Activated CD8-positive, alpha-beta memory T cell treated with anti-CD3 and anti-CD28 coated beads, Interleukin-2, amount 10 ng/mL, durations not matched to agents 7 days and 5 days (primary cell): ENCODE results near the gene LMNA. TPM values are rescaled to one million over a fixed set of nuclear protein-coding genes. Genes with fewer than 3 reads are reported as not detected.
"Not testable (repeated sequence)": the region's sequence is repeated elsewhere in the genome, so short reads cannot be mapped to it uniquely, and the experiment has no call there.

Experiments used
- ATAC-seq: fragments of 150-1000 bp; cut with Tn5 transposase; one replicate; pipeline ENCODE4 v1.10.0; 2021; ENCODE audit warnings: moderate library complexity
- CTCF ChIA-PET: fragments of 350-600 bp; sonication (Branson Sonifier 250); formaldehyde crosslinking; loops from one replicate; lab custom pipeline; 2021; ENCODE audit warnings: antibody characterized with exemption; lab: Charles Lee
- DNase-seq: peaks from one replicate; pipeline ENCODE4 v3.0.0-alpha.2; 2020
- H3K27ac Mint-ChIP-seq: one replicate; pipeline ENCODE4 v1.8.0; 2021; ENCODE audit warnings: mild to moderate bottlenecking, mixed read lengths
- H3K27me3 Mint-ChIP-seq: one replicate; pipeline ENCODE4 v1.8.0; 2021; ENCODE audit warnings: mixed read lengths
- H3K36me3 Mint-ChIP-seq: one replicate; pipeline ENCODE4 v1.8.0; 2021; ENCODE audit warnings: mild to moderate bottlenecking, mixed read lengths
- H3K4me1 Mint-ChIP-seq: one replicate; pipeline ENCODE4 v1.8.0; 2021; ENCODE audit warnings: mixed read lengths
- H3K4me3 Mint-ChIP-seq: one replicate; pipeline ENCODE4 v1.8.0; 2021; ENCODE audit warnings: mild to moderate bottlenecking, moderate library complexity, mixed read lengths
- H3K9me3 Mint-ChIP-seq: one replicate; pipeline ENCODE4 v1.8.0; 2022; ENCODE audit warnings: low read depth, mixed read lengths
- total RNA-seq, 2 experiments: library from RNA; stranded (reverse); gene quantifications; one replicate each; pipeline ENCODE4 v1.2.3, GENCODE V29; 2021

The LMNA gene
- total RNA-seq, 2 experiments from 2014 or later = 37.3 to 41.9 TPM

DNA sequence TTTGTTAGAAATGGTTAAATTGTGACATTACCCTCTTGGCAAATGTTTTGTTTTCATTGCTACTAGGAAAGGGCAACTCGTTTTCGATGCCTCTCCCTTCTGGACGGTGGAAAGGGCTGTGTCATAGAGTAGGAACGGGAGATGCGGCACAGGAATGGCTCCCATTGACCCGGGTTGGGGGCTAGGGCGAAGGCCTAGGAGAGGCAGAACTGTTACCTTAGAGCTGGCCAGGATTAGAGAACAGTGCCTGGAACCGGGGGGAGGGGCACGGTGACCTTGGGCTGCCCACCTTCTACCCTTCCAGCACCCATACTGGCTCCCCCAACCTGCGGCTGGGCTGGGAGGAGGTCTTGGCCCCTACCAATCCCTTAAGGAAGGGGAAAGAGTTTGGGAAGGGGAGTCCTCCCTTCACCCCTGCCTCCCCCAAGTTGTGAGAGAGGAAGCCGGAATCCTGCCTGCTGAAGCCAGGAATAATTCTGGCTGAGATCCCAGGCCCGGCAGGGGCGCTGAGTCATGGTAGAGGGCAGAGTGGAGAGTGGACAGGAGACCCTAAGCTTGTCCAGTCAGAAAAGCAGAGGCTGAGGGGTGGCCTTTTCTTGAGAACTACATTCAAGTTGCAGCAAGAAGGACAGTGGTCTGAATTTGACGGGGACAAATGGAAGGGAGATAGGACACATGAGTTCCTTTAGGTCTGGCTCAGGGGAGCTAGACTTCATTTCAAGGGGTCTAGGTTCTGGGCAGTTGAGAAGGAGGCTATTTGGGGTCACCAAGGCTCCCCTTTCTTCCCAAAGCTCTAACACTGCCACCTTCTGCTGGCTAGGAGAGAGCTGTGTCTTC lies 8.2 kb downstream of the LMNA start:
- CTCF ChIA-PET = interaction anchor here (0.9 to 25.5 kb wide), 4 partner anchors 8 to 122 kb away, joined by 3 to 979 read pairs (median 65); partner anchors contain the start of genes LMNA and MEX3A
- H3K4me3 Mint-ChIP-seq = no peak overlapping the region
- DNase-seq (no peak), ATAC-seq (no peak)
- H3K27ac Mint-ChIP-seq = peak overlapping the region; percentile 52
- no peaks in the 10 kb centered on the region for H3K9me3 Mint-ChIP-seq
- H3K4me1 Mint-ChIP-seq = peaks cover 60% of the 10 kb centered on the region
- H3K36me3 Mint-ChIP-seq = no peaks in the 10 kb centered on the region
- no peaks in the 10 kb centered on the region for H3K27me3 Mint-ChIP-seq

DNA sequence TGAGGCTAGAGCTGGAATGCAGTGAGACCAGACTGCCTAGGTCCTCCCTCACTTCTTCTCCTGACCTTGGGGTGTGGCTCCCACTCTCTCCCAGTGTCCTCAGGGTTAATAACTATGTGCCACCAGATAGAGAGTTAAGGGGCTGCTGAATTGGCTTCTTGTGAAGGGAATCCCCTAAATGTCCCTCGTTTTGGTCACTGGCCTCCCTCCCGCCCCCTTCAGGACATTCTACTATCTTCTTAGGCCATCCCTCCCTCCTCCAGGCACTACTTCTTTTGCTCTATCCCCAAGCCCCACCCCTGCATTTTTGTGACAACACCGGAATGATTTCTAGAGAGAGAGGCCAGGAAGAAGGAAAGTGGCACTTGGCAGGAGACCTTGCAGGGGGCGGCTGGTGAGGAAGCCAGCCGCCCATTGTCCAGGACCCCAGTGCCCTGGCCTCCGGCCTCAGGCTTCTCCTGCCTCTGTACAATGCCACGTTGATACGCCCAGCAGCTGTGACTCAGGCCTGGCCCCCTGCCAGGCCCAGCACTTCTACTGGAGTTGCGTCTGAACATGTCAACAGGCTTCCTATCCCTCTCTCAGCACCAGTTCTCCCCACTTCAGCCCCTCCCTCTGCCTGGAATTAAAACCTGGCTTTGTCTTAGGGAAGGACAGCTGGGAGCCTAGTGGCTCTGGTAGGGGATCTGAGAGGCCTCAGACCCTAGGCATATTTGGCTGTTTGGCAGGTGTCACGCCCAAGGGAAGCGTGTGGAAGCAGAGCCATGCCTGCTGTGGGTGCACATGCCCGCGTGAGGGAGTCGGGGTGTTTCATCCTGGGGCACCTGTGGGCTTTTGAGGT lies 9.1 kb downstream of the LMNA start:
- no peak for ATAC-seq
- DNase-seq = peak; percentile 57
- H3K9me3 Mint-ChIP-seq = no peaks in the 10 kb centered on the region
- H3K4me3 Mint-ChIP-seq = no peak overlapping the region
- H3K27me3 Mint-ChIP-seq = no peaks in the 10 kb centered on the region
- H3K36me3 Mint-ChIP-seq = no peaks in the 10 kb centered on the region
- H3K27ac Mint-ChIP-seq = peak overlapping the region; percentile 52
- peaks cover 66% of the 10 kb centered on the region for H3K4me1 Mint-ChIP-seq
- CTCF ChIA-PET = interaction anchor here (8.8 to 25.5 kb wide), 2 partner anchors 9 to 29 kb away, joined by 127 to 979 read pairs; partner anchors contain the start of genes LMNA and MEX3A

DNA sequence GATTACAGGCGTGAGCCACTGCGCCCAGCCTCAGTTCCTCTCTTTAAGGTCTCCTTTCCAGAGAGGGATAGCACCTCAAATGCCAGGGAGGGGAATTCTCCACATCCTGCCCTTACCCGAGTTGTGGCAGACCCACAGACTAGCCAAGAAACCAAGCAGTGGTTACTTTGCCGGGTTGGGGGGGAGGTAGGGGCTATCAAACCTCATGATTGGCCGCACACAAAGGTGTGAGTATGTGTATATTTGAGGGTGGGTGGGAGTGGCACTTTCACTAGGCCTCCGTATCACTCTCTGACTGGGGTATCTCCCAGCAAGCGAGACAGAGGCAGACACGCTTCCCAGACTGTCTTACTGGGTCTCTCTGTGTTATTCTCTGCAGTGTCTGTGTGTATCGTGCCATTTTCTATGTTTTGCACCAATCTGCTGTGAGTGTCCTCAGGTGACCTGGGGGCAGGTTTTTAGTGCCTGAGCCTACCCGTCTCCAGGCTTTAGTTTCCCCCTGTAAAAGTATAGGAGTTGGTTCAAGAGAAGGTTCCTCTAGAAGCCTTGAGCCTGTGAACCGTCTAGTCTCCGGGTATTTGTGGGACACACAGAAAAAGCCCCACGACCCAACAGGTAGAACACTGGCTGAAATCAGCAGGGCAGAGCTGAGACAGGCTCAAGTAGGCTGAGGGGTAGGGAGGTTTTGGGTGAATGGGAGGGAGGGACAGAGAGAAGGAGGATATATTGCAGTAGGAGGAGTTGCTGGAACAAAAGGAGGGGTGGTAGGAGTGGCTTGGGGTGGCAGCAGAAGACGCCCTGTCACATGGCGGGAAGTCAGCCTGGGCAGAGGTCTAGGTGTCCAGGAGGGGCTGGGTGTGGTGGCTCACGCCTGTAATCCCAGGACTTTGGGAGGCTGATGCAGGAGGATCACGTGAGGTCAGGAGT lies 10.3 kb downstream of the LMNA start:
- H3K9me3 Mint-ChIP-seq = no peaks in the 10 kb centered on the region
- peak overlapping the region; percentile 75 for H3K27ac Mint-ChIP-seq
- CTCF ChIA-PET = interaction anchor here (1.4 to 25.5 kb wide), 3 partner anchors 11 to 135 kb away, joined by 3 to 979 read pairs (median 127); partner anchors contain the start of genes LMNA and MEX3A
- H3K27me3 Mint-ChIP-seq = peaks cover 7% of the 10 kb centered on the region
- no peaks in the 10 kb centered on the region for H3K36me3 Mint-ChIP-seq
- H3K4me3 Mint-ChIP-seq = no peak overlapping the region
- ATAC-seq (no peak), DNase-seq (peak; percentile 52)
- peaks cover 74% of the 10 kb centered on the region for H3K4me1 Mint-ChIP-seq

- not testable (repeated sequence) for H3K27me3 Mint-ChIP-seq, ATAC-seq, H3K9me3 Mint-ChIP-seq, H3K27ac Mint-ChIP-seq, H3K36me3 Mint-ChIP-seq, H3K4me3 Mint-ChIP-seq, DNase-seq
- CTCF ChIA-PET = interaction anchor here (1.4 to 25.5 kb wide), 3 partner anchors 11 to 136 kb away, joined by 3 to 979 read pairs (median 127); partner anchors contain the start of genes LMNA and MEX3A
- peaks cover 72% of the 10 kb centered on the region for H3K4me1 Mint-ChIP-seq
These were observed 11.0 kb downstream of the LMNA start for GRCh38 chr1:156125544-156125943.

GRCh38 chr1:156126043-156126629 lies 11.6 kb downstream of the LMNA start:
- CTCF ChIA-PET = interaction anchor here (0.6 to 25.5 kb wide), 6 partner anchors 12 to 273 kb away, joined by 3 to 979 read pairs (median 6); partner anchors contain the start of genes LMNA and MEX3A
- ATAC-seq (peak; percentile 45), DNase-seq (peak; percentile 83)

GRCh38 chr1:156126630-156127534 lies 12.4 kb downstream of the LMNA start:
- peak; percentile 82 for ATAC-seq
- H3K9me3 Mint-ChIP-seq = no peaks in the 10 kb centered on the region
- H3K4me1 Mint-ChIP-seq = peaks cover 71% of the 10 kb centered on the region
- DNase-seq = peak; percentile 94
- H3K4me3 Mint-ChIP-seq = peak overlapping the region; percentile 22
- H3K27ac Mint-ChIP-seq = peak overlapping the region; percentile 70
- H3K36me3 Mint-ChIP-seq = no peaks in the 10 kb centered on the region
- CTCF ChIA-PET = interaction anchor here (0.6 to 25.5 kb wide), 14 partner anchors 13 to 291 kb away, joined by 3 to 979 read pairs (median 4); partner anchors contain the start of genes ARHGEF2, LMNA, MEX3A and PMF1
- H3K27me3 Mint-ChIP-seq = peaks cover 7% of the 10 kb centered on the region

More at GRCh38 chr1:156126043-156126629, 11.6 kb downstream of the LMNA start:
- Mint-ChIP-seq H3K4me1 (peaks cover 71% of the 10 kb centered on the region), H3K9me3 (no peaks in the 10 kb centered on the region), H3K36me3 (no peaks in the 10 kb centered on the region), H3K4me3 (no peak overlapping the region), H3K27me3 (peaks cover 7% of the 10 kb centered on the region), H3K27ac (peak overlapping the region; percentile 70)

GRCh38 chr1:156128308-156128653 lies 13.8 kb downstream of the LMNA start:
- CTCF ChIA-PET = interaction anchor here (0.7 to 25.5 kb wide), 16 partner anchors 8 to 317 kb away, joined by 3 to 979 read pairs (median 6); partner anchors contain the start of genes LMNA, MEX3A, PMF1 and SMG5
- no peaks in the 10 kb centered on the region for H3K36me3 Mint-ChIP-seq
- peaks cover 7% of the 10 kb centered on the region for H3K27me3 Mint-ChIP-seq
- H3K9me3 Mint-ChIP-seq = no peaks in the 10 kb centered on the region
- no peak for DNase-seq
- H3K27ac Mint-ChIP-seq = no peak overlapping the region
- no peak for ATAC-seq
- H3K4me3 Mint-ChIP-seq = no peak overlapping the region
- H3K4me1 Mint-ChIP-seq = peaks cover 68% of the 10 kb centered on the region

DNA sequence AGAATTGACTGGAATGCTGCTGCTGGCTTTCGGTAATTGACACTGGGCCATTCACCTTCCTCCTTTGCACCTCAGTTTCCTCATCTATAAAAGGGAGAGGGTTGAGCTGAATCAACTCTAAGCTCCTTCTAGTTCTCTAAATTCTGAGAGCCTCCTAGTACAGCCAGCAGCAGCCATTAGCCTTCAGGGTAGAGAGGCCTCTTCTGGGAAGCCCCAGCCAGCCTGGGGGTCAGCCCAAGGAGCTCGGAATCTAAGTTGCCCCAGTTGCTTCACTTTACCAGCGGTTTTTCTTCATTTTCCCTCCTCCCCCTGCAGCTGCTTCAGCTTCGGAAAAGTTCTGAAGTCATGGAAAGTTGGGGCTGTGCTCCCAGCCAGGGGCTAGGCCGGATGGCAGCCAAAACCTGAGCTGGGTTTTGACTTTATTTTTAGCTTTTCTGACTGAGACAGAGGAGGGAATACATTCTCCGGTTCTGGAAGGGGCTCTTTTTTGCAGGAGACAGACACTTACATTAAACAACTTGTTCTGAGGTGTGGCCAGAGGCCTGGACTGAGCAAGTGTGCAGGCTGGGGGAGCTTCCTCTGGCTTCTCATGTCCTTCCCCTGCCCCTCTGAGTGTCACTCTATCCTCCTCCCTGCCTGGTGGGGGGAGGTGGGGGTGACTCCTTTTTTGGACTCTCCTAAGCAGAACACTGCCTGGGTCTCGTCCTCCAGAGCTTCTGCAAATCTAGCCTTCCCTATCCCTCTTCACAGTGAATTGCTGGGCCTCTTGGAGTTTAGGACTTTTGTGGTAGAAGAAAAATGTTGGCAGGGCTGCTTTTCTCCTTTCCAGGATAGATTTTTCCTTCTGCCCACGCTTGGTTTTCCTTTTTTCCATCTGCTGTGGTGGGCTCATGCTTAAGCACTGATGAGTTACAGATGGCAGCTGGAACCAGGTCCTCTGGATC lies 14.4 kb downstream of the LMNA start:
- DNase-seq = no peak
- no peak for ATAC-seq
- Mint-ChIP-seq H3K9me3 (no peaks in the 10 kb centered on the region), H3K27ac (no peak overlapping the region), H3K27me3 (peaks cover 7% of the 10 kb centered on the region), H3K36me3 (no peaks in the 10 kb centered on the region), H3K4me3 (no peak overlapping the region), H3K4me1 (peaks cover 62% of the 10 kb centered on the region)
- CTCF ChIA-PET = interaction anchor here (0.7 to 25.5 kb wide), 19 partner anchors 8 to 317 kb away, joined by 3 to 979 read pairs (median 6); partner anchors contain the start of genes LMNA, MEX3A, PMF1 and SMG5

GRCh38 chr1:156129687-156130577 lies 15.4 kb downstream of the LMNA start:
- ATAC-seq (no peak), DNase-seq (peak; percentile 84)
- Mint-ChIP-seq H3K9me3 (no peaks in the 10 kb centered on the region), H3K4me1 (peaks cover 52% of the 10 kb centered on the region), H3K27ac (no peak overlapping the region), H3K36me3 (peaks cover 2% of the 10 kb centered on the region), H3K4me3 (no peak overlapping the region), H3K27me3 (peaks cover 7% of the 10 kb centered on the region)
- CTCF ChIA-PET = interaction anchor here (0.6 to 25.5 kb wide), 16 partner anchors 9 to 189 kb away, joined by 3 to 979 read pairs (median 8); partner anchors contain the start of genes LMNA, MEX3A, SMG5 and TMEM79
